GM23338 (cell line): ENCODE results near the gene CRAMP1. TPM values are rescaled to one million over a fixed set of nuclear protein-coding genes. Genes with fewer than 3 reads are reported as not detected.

Experiments used
- ATAC-seq: fragments of 200-7000 bp; cut with Tn5 transposase; 3 replicates; pipeline ENCODE4 v1.9.1; 2020
- DNase-seq: peaks from one replicate; pipeline ENCODE4 v3.0.0-alpha.2; 2015; ENCODE audit warnings: low spot score
- H2AFZ ChIP-seq: fragments of 200-600 bp; sonication (generic); 2 replicates; pipeline ENCODE4 v1.8.0; 2016; ENCODE audit warnings: antibody characterized with exemption, mild to moderate bottlenecking, moderate library complexity
- H3F3A ChIP-seq: fragments of 200-600 bp; sonication (generic); replicated peaks from 2 replicates; pipeline ENCODE4 v1.8.0; 2017; ENCODE audit warnings: antibody characterized with exemption, mixed run types, low read depth
- H3K27ac ChIP-seq: fragments of 200-600 bp; sonication (generic); 2 replicates; pipeline ENCODE4 v1.6.1; 2016; ENCODE audit warnings: low read depth
- H3K27me3 ChIP-seq: fragments of 200-600 bp; sonication (generic); 2 replicates; pipeline ENCODE4 v1.8.0; 2016; ENCODE audit warnings: mild to moderate bottlenecking, mixed run types, moderate library complexity; ENCODE audit not compliant: insufficient read depth
- H3K36me3 ChIP-seq: fragments of 200-600 bp; sonication (generic); 2 replicates; pipeline ENCODE4 v1.8.0; 2016; ENCODE audit warnings: mild to moderate bottlenecking; ENCODE audit not compliant: insufficient read depth
- H3K4me1 ChIP-seq: fragments of 200-600 bp; sonication (generic); 2 replicates; pipeline ENCODE4 v1.8.0; 2016; ENCODE audit warnings: mild to moderate bottlenecking, moderate library complexity; ENCODE audit not compliant: insufficient read depth
- H3K4me2 ChIP-seq: fragments of 200-600 bp; sonication (generic); 2 replicates; pipeline ENCODE4 v1.7.1; 2017; ENCODE audit warnings: mixed run types
- H3K4me3 ChIP-seq: fragments of 200-600 bp; sonication (generic); 2 replicates; pipeline ENCODE4 v1.6.1; 2016; ENCODE audit warnings: mixed run types
- H3K79me2 ChIP-seq: fragments of 200-600 bp; sonication (generic); replicated peaks from 2 replicates; pipeline ENCODE4 v1.8.0; 2017; ENCODE audit warnings: mild to moderate bottlenecking; ENCODE audit not compliant: insufficient read depth
- H3K9me2 ChIP-seq: fragments of 200-600 bp; sonication (generic); 2 replicates; pipeline ENCODE4 v1.8.0; 2017; ENCODE audit not compliant: insufficient read depth
- H4K20me1 ChIP-seq: fragments of 200-600 bp; sonication (generic); replicated peaks from 2 replicates; pipeline ENCODE4 v1.8.0; 2017; ENCODE audit warnings: mild to moderate bottlenecking; ENCODE audit not compliant: insufficient read depth
- H3K27ac Mint-ChIP-seq: 2 replicates; pipeline ENCODE4 v1.8.0; 2020; ENCODE audit warnings: inconsistent platforms, mild to moderate bottlenecking, moderate library complexity, mixed read lengths
- H3K27me3 Mint-ChIP-seq: 3 replicates; pipeline ENCODE4 v1.8.0; 2022; ENCODE audit warnings: low read depth, mild to moderate bottlenecking, moderate library complexity, mixed read lengths, inconsistent platforms; ENCODE audit not compliant: insufficient read depth, poor library complexity
- H3K36me3 Mint-ChIP-seq: 3 replicates; pipeline ENCODE4 v1.8.0; 2021; ENCODE audit warnings: low read depth, mild to moderate bottlenecking, inconsistent platforms, moderate library complexity, mixed read lengths
- H3K4me1 Mint-ChIP-seq: 3 replicates; pipeline ENCODE4 v1.8.0; 2020; ENCODE audit warnings: mild to moderate bottlenecking, inconsistent platforms, mixed read lengths
- H3K4me3 Mint-ChIP-seq: 3 replicates; pipeline ENCODE4 v1.8.0; 2021; ENCODE audit warnings: moderate library complexity, mild to moderate bottlenecking, inconsistent platforms, mixed read lengths
- H3K9me3 Mint-ChIP-seq: 3 replicates; pipeline ENCODE4 v1.8.0; 2020; ENCODE audit warnings: moderate library complexity, mild to moderate bottlenecking, inconsistent platforms, mixed read lengths
- CTCF ChIP-seq, 2 experiments: fragments of 200-600 bp in 1 of 2; sonication (generic) in 1 of 2; conservative IDR thresholded peaks; 2 replicates each; pipeline versions ENCODE4 v1.5.1 to v1.6.1; 2016 to 2017; ENCODE audit warnings: antibody characterized with exemption in 2 of 2, low read depth in 2 of 2, mild to moderate bottlenecking in 2 of 2, moderate library complexity in 1 of 2
- EZH2phosphoT487 ChIP-seq: fragments of 200-600 bp; sonication (generic); IDR thresholded peaks from one replicate; pipeline ENCODE4 v1.8.1; 2018; ENCODE audit warnings: antibody characterized with exemption; ENCODE audit not compliant: unreplicated experiment
- POLR2AphosphoS5 ChIP-seq: IDR thresholded peaks from 2 replicates; pipeline ENCODE4 v1.6.1; 2016; ENCODE audit warnings: antibody characterized with exemption, low read depth
- REST ChIP-seq: IDR thresholded peaks from one replicate; pipeline ENCODE4 v1.6.1; 2018; ENCODE audit warnings: antibody characterized with exemption; ENCODE audit not compliant: unreplicated experiment
- ZNF331 ChIP-seq: fragments of 250-450 bp; sonication (Bioruptor Pico); IDR thresholded peaks from 2 replicates; pipeline ENCODE4 v1.5.0; 2020; ENCODE audit warnings: low read depth, mild to moderate bottlenecking, moderate library complexity
- polyA plus RNA-seq: library from polyadenylated mRNA; unstranded; fragments of >200 nt; fragmentation: Nextera tagmentation; extraction: Ambion mirVana; gene quantifications from 2 replicates; pipeline ENCODE4 v1.2.1, GENCODE V29; 2016
- total RNA-seq: library from RNA; depleted of rRNA; stranded (reverse); fragments of >200 nt; shearing (Covaris generic); gene quantifications from 2 replicates; pipeline ENCODE4 v1.2.3, GENCODE V29; 2014
- TF ChIP-seq, protein P1 (sequence below): fragments of 250-450 bp; sonication (Bioruptor Pico); IDR thresholded peaks from 2 replicates; pipeline ENCODE4 v1.5.0; 2020; ENCODE audit warnings: mild to moderate bottlenecking, moderate library complexity

Gene CRAMP1
- total and polyA plus RNA-seq, 2 experiments from 2014 or later, result 3.4 to 16.7 TPM

DNA sequence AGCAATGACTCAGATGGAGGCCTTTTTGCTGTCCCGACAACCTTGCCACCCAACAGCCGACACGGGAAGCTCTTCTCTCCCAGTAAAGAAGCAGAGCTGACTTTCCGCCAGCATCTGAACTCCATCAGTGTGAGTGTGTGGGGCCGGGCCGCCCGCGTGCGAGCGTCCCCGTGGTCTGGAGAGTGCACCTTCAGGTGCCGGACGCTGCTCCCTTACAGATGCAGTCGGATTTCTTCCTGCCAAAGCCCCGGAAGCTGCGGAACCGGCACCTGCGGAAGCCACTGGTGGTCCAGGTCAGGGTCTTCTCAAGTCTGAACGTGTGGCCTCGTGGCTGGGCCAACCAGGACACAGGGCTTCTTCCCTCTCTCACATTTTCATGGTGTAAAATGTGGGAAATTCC is 50.4 kb downstream of the CRAMP1 start:
- H3K36me3 ChIP-seq, result peaks cover 16% of the 10 kb centered on the region

More for the DNA sequence above, 50.4 kb downstream of the CRAMP1 start:
- Histone ChIP-seq H3K9me2 (no peaks in the 10 kb centered on the region), H3K27me3 (no peaks in the 10 kb centered on the region), H2AFZ (no peak overlapping the region), H3K27ac (no peak overlapping the region), H3F3A (no peaks in the 10 kb centered on the region), H3K79me2 (no peaks in the 10 kb centered on the region), H3K4me2 (no peak overlapping the region), H3K4me1 (no peaks in the 10 kb centered on the region), H3K4me3 (no peak overlapping the region), H4K20me1 (peaks cover 4% of the 10 kb centered on the region; the same call in 1 of the 2 replicates)
- ATAC-seq (no peak), DNase-seq (no peak)
- H3K36me3 Mint-ChIP-seq, result peaks cover 54% of the 10 kb centered on the region
- no peak overlapping the region for H3K4me3 Mint-ChIP-seq
- no peak overlapping the region for H3K27ac Mint-ChIP-seq
- TF ChIP-seq REST (no peak), EZH2phosphoT487 (no peak), ZNF331 (CRISPR knock-in tag) (no peak), POLR2AphosphoS5 (no peak), CTCF (conservative IDR thresholded peaks at IDR 0.05; ENCODE audit: low read depth in 2 of 2) (no peak)
- TF ChIP-seq, protein P1, sequence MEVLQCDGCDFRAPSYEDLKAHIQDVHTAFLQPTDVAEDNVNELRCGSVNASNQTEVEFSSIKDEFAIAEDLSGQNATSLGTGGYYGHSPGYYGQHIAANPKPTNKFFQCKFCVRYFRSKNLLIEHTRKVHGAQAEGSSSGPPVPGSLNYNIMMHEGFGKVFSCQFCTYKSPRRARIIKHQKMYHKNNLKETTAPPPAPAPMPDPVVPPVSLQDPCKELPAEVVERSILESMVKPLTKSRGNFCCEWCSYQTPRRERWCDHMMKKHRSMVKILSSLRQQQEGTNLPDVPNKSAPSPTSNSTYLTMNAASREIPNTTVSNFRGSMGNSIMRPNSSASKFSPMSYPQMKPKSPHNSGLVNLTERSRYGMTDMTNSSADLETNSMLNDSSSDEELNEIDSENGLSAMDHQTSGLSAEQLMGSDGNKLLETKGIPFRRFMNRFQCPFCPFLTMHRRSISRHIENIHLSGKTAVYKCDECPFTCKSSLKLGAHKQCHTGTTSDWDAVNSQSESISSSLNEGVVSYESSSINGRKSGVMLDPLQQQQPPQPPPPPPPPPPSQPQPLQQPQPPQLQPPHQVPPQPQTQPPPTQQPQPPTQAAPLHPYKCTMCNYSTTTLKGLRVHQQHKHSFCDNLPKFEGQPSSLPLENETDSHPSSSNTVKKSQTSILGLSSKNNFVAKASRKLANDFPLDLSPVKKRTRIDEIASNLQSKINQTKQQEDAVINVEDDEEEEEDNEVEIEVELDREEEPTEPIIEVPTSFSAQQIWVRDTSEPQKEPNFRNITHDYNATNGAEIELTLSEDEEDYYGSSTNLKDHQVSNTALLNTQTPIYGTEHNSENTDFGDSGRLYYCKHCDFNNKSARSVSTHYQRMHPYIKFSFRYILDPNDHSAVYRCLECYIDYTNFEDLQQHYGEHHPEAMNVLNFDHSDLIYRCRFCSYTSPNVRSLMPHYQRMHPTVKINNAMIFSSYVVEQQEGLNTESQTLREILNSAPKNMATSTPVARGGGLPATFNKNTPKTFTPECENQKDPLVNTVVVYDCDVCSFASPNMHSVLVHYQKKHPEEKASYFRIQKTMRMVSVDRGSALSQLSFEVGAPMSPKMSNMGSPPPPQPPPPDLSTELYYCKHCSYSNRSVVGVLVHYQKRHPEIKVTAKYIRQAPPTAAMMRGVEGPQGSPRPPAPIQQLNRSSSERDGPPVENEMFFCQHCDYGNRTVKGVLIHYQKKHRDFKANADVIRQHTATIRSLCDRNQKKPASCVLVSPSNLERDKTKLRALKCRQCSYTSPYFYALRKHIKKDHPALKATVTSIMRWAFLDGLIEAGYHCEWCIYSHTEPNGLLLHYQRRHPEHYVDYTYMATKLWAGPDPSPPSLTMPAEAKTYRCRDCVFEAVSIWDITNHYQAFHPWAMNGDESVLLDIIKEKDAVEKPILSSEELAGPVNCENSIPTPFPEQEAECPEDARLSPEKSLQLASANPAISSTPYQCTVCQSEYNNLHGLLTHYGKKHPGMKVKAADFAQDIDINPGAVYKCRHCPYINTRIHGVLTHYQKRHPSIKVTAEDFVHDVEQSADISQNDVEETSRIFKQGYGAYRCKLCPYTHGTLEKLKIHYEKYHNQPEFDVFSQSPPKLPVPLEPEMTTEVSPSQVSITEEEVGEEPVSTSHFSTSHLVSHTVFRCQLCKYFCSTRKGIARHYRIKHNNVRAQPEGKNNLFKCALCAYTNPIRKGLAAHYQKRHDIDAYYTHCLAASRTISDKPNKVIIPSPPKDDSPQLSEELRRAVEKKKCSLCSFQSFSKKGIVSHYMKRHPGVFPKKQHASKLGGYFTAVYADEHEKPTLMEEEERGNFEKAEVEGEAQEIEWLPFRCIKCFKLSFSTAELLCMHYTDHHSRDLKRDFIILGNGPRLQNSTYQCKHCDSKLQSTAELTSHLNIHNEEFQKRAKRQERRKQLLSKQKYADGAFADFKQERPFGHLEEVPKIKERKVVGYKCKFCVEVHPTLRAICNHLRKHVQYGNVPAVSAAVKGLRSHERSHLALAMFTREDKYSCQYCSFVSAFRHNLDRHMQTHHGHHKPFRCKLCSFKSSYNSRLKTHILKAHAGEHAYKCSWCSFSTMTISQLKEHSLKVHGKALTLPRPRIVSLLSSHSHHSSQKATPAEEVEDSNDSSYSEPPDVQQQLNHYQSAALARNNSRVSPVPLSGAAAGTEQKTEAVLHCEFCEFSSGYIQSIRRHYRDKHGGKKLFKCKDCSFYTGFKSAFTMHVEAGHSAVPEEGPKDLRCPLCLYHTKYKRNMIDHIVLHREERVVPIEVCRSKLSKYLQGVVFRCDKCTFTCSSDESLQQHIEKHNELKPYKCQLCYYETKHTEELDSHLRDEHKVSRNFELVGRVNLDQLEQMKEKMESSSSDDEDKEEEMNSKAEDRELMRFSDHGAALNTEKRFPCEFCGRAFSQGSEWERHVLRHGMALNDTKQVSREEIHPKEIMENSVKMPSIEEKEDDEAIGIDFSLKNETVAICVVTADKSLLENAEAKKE (CRISPR knock-in tag), result no peak
- H3K27me3 Mint-ChIP-seq, result peaks cover 11% of the 10 kb centered on the region
- H3K9me3 Mint-ChIP-seq, result no peaks in the 10 kb centered on the region; the same call in 2 of the 3 replicates
- H3K4me1 Mint-ChIP-seq, result no peaks in the 10 kb centered on the region
